HG03175 (cell line): Measurements from ENCODE around the gene P3H2.

Experiments used
- ATAC-seq: cut with Tn5 transposase; IDR thresholded peaks from one replicate; pipeline ENCODE4 v1.9.1; 2021; ENCODE audit warnings: mild to moderate bottlenecking, moderate library complexity; ENCODE audit not compliant: unreplicated experiment

Gene P3H2

DNA sequence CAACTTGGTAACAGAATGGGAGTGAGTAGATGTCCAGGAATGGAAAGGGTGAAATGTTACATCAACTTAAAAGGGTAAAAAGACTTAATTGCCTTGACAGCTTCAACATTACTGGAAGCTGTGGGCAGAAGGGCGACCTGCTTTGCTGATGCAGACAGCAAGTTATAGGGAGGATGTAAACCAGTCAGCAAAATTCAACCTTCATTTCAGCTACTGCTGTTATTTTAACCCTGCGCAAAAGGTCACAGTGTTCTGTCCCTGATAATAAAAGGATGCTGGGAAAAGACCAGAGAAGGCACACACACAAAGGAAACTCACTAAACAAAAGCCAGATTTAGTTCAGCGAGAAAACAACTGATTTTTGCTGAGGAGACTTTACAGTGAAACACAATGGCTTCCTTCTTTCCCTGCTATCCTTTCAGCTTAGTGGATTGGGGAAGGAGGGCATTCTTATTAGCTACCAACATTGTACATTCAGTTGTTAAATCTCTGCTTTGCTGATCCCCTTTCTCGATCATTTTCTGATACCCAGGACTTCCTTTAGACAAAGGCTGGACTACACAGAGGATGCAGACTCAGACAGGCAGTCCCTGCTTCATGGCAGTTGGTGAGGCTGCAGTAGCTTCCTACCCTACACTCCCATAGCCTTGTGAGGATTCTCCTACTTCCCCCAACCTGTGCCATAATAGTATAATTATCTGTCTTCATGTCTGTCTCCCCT lies 62.0 kb downstream of the P3H2 start:
- ATAC-seq: no peak

DNA sequence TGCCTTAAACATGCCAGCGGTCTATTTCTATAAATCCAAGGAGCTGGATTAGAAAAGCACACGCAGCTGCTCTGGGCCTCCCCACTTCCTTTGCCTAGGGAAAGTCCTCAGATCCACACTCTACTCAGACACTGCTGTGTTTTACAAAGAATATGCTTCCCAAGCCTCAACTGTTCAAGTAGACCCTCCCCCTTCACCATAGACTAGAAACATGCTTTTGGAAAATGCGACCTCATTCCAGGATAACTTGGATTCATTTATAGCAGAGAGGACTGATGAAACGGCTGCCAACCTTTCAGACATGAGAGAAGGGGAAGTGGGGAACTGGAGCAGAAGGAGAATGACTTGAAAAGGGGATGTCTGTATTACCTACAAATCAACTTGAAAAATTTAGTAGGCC lies 64.0 kb downstream of the P3H2 start:
- ATAC-seq: no peak

GRCh38 chr3:190055773-190056172 lies 64.9 kb downstream of the P3H2 start:
- ATAC-seq: no peak

GRCh38 chr3:190053919-190054672 lies 66.6 kb downstream of the P3H2 start:
- no peak for ATAC-seq

DNA sequence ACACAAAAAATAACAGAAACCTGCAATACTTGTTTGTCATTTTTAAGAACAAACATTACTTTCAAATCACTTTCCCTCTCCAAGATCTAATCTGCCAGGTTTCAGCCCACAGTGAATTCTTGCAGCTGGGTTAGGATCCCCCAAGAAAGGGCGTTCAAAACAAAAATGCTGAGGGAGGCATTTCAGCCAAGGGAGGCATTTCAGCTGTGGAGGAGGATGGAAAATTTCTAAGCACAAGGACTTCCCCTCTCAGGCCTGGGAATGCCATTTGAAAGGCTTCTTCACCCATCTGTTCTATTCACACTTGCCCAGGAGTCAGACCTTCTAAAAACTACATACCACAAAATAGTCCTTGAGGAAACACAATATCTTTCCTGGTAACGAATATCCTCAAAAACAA lies 69.1 kb downstream of the P3H2 start:
- ATAC-seq: no peak

DNA sequence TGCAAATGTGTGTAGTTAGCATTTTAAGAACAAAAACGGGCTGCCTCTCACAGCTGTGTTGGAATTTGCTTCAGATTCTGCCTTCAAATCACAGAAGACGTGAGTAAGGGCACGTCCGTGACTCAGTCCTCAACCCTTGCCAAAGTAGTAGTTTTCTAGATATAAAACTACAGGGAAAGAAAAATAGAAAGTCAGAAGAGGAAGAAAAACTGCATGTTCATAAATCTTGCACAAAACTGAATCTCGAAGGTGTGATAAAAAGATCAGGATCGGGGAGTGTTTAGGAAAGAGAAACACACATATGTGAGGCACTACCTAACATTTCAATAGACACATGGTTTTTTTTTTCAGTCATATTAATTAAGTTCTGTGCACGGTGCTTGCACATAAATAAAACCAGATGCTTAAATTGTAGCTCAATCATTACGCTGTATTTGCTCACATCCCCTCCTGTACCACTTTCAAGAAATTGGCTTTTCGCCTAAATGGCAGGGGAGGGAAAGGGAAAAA lies 71.7 kb downstream of the P3H2 start:
- no peak for ATAC-seq

DNA sequence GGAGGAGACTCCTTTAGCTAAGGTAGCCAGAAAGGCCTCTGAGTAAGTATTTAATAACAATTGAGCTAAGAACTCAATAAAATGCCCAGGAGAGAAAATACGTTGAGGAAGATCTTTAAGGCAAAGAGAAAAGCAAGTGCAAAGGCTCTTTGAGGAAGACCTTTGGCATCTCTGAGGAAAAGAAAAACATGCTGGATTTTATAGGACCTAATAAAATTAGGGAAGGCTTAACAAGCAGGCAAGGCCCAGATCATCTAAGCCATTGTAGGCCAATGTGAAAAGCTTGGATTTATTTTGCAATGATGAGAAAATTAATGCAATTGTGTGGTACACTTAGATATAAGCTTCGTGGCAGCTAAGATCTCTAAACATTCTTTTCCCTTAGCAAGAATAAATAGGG lies 75.7 kb downstream of the P3H2 start:
- no peak for ATAC-seq

DNA sequence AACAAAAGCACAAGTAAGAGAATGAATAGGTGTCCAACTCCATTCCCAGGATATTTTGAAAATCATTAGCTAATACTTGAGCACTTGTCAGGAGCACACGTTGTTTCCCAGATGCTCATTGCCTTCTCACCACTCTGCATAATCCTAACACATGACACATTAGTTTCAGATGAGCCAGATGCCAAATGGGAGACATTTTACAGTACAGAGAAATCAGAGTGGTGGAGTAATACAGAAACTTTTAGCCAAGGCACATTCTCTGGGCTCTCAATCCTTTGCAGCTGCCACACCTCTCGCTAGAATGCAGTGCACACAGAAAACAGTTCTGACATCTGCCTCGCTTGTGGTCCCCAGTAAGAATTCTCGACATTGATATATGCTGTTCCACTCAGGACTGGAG lies 76.6 kb downstream of the P3H2 start:
- no peak for ATAC-seq

- ATAC-seq: no peak
Measured at GRCh38 chr3:190043741-190044140, 77.0 kb downstream of the P3H2 start.

DNA sequence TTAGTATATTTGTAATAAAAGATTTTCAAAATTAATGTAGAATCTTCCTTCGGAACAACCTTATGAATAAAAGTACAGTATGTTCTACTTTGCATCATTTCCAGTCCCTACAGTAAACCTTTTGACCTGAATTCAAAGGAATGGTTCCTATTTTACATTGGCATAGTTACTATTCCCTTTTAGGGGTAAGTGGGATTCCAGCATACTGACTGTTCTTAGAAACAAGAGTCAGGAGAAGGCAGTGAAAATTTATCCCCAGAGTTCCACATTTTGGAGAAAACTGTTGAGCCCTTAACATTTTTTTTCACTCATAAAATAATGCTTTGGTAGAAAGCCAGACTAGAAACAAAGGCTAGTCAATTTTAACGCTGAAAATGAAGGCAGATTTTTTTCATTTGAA lies 78.1 kb downstream of the P3H2 start:
- ATAC-seq: no peak

DNA sequence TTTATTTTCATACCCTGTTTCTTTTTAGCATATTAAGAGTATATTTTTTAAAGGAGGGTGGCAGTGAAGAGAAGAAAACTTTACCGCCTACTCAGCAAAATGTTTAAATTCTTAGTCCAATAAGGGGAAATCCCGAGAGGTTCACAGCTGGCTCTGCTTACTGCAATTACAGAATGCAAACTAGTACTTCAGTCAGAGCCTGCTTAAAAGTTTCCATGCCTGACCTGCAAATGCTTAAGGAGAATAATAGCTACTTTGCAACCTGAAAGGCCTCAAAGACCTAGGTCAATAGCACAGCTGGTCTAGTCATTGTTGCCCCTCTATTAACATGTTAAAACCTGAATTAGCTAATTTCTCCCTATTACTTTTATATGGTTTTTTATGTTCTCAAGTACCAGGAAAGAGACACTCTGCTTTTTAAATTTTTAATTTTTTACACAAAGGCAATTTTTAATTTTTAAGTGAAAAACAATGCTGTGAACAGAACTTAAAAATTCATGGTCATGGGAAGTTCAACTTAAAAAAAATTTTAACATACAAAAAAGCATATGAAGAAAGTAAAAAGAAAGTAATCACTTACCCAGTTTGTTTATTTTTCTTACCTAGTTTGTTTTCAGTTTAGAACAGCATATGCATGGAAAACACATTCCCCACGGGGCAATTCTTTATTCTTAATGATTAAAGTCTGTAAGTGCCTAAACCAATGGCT lies 79.2 kb downstream of the P3H2 start:
- no peak for ATAC-seq

DNA sequence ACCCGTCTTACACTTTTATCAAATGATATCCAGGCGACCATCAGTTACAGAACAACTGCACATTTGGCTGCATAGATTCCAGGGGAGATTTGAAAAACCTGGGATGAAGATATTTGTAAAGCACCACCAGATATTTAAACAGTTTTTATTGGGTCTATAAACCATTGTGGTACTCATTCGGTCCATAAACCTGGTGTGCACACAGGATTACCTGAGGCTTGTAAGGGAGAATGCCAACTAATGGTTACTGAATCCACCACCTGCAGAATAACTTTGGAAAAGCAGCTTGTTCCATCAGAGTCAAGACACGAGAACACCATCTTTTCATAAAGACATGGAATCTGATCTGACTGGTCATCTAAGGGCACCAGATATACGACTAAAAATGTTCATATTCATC lies 80.6 kb downstream of the P3H2 start:
- no peak for ATAC-seq

DNA sequence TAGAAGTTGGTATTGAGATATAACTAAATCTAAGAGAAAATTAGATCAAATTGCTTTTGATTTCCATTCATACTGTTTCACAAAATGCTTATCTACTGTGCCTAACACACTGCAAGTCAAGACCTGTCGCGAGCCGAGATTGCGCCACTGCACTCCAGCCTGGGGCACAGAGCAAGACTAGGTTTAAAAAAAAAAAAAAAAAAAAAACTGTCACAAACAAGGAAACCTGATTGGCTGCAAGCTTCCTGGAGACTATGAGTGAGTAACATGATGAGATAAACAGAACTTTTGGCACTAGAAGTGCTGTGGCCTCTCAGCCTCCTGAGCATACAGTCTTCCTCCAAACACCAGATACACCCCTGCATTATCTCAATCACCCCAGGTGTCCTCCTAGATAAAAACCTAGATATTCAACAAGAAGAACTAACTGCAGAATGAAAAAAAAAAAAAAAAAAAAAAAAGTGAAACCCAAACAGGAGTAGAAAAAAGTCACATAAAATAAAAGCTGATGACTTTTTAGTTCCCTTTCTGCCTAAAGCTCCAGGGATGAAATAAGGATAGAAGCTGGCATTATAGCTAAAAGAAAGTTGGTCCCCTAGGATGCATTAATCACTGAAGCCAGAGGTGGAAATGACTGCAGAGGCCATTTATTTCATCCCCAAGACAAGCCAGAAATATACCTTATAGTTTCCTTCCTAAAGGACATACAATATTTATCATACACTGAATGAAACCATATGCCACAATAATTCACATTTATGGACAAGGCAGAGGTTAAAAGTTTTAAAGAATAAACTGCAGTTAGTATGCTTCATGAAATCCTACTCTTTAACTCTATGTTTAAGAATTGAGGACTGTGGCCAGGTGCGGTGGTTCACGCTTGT lies 82.4 kb downstream of the P3H2 start:
- no peak for ATAC-seq

DNA sequence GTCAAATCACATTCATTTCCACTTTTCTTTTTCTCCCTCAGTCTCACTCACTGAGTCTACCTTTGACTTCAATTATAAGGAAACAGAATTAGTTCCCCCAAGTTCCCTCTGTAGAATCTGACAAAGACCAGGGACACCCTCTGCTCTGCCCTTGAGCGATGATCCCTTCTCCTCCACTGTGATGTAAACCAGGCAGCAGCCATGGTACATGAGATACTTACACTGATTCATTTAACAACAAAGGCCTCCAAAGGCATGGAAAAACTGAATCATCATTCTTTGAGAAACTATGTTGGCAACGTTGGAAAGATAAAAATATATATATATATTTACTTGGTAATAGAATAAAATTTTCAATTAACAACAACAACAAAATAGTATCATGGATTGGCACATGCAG lies 84.1 kb downstream of the P3H2 start:
- no peak for ATAC-seq

DNA sequence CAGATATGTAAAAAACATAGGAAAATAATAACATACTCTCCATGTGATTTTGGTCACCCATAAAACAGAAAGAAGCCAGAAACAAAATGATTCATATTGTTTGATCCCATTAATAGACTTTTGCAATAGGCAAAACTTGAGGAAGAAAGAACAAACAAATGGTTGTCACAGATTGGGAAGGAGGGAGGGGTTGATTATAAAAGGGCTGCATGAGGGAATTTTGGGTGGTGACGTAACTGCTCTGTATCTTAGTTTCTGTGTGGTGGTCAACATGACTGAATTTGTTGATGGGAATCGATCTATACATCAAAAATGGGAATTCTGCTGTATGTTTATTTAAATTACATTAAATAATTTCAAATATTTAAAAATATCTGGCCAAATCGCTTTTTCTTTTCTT lies 86.3 kb downstream of the P3H2 start:
- no peak for ATAC-seq

DNA sequence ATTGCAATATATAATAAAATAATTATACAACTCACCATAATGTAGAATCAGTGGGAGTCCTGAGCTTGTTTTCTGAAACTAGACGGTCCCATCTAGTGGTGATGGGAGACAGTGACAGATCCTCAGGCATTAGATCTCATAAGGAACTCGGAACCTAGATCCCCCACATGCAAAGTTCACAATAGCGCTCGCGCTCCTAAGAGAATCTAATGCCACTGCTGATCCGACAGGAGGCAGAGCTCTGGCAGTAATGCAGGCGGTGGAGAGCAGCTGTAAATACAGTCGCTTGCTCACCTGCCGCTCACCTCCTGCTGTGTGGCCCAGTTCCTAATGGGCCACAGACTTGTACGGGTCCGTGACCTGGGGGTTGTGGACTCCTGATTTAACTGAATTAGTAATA lies 87.8 kb downstream of the P3H2 start:
- ATAC-seq: no peak

DNA sequence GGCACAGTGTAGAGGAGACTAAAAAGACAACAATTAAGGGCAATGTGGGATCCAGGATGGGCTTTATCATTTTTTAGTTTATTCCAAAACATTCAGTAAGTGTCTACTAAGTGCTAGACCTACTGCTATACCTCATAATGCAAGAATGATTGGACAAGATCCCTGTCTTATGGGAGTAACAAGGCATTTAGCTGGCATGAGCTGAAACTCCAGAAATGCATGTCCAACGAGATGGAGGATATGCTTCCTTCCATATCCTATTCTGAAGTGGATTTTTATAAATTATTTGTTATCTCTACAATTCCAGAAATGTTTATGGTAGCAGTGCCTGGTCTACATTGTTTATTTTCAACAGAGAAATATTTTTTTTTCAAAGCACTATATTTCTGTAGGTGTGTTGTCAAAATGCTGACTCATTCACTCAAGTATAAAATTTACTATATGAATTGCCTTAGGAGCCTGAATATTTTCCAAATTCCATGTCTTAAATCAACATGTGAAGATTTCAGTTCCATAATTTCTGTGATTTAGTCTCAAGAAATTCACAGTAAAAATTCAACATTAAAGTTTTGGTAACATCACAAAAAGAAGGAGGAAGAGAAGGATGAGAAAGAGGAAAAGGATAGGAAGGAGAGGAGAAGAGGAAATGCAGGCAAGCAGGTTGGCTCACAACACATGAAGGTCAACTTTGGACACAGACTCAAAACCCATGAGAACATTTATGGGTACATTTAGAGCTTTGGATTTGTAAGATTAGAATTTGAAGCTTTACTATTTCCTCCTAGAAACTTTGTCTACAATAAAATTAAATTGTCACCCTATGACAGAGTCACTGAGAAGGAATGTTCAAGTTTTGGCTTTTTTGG lies 88.6 kb downstream of the P3H2 start:
- ATAC-seq: no peak

DNA sequence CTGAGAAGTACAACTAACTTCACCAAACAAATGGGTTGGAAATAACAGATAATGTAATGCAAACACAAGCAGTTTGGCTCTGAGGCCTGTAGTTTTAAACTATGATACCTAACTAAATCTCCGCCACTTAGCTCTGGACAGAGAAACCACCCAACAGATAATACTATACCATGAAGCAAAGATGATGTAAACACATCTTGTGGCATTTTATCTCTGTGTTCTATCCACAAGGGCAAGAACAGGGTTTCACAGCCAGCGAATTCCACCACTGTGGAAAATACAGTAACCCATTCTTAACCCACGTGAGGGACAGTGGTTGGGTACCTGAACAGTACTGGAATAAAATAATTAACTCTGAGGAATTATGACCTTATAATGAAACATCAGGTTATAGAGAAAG lies 93.6 kb downstream of the P3H2 start:
- ATAC-seq: no peak

GRCh38 chr3:190026154-190026553 lies 94.5 kb downstream of the P3H2 start:
- ATAC-seq: no peak

- peak; percentile 46 for ATAC-seq
Measured at GRCh38 chr3:190024912-190025311, 95.8 kb downstream of the P3H2 start.
